GM19397 (cell line): ENCODE results near the gene IMPG1.

Experiments used
- ATAC-seq: cut with Tn5 transposase; IDR thresholded peaks from one replicate; pipeline ENCODE4 v1.9.1; 2021; ENCODE audit warnings: mild to moderate bottlenecking, moderate library complexity; ENCODE audit not compliant: unreplicated experiment

The IMPG1 gene

DNA sequence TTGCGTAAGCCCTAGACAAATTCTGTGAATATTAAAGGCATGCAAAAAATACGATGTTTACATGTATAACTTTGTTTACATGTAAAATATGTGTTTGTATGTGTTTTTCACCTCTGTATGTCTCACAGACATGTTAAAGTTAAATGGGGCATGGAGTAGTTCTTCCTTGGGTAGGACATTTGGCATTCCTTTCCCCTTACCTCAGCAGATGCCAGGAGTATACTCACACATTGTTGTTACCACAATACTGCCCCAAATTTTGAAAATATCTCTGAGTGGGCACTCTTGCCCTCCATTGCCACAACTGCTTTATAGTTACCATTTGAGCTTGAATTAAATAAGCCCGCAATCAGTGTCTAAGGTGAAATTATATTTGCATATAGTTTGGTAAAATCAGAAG is 175.9 kb downstream of the IMPG1 start:
- ATAC-seq: no peak

GRCh38 chr6:75893776-75894152 is 178.7 kb downstream of the IMPG1 start:
- no peak for ATAC-seq

DNA sequence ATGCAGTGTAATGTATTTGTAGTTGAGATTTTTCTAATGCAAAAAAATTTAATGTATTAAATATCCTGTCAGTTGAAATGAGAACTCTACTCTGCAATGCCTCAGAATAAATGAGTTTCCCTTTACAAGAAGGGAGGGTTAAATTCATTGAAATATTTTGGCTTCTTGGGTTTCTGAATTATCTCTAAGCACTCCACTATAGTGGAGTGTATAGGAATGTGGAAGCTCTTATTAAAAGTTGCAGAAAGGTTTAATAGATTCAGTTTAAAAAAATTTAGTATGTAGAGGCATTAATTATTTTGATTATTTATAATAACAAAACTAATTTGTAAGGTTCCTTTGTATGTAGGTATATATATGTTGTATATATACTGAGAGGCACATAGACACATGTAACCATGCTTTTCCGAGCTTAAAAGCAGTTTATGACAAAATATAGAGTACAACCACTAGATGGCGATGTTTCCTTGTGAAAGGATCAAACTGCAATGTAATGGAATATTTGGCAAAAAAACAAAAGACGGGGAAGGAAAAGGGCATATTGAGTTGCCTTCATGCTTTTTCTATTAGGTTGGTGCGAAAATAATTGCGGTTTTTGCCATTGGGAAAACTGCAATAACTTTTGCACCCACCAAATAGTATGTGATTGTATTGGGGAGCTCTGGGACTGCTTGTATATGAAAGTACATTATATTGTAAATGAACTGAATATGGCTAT is 179.2 kb downstream of the IMPG1 start:
- peak; percentile 67 for ATAC-seq

- ATAC-seq: no peak
Observed at GRCh38 chr6:75892384-75892783, 180.1 kb downstream of the IMPG1 start.

DNA sequence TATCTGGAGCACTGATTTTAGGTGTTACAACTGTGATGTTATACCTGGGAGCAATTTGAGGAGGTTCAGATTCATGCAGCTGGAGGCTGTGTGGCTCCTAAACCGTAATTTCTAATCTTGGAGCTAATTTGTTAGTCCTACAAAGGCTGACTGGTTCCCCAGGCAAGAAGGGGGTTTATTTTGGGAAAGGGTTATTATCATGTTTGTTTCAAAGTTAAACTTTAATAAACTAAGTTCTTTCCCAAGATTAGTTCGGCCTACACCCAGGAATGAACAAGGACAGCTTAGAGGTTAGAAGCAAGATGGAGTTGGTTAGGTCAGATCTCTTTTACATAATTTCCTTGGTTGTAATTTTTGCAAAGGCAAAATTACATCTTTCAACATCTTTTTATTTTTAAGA is 187.6 kb downstream of the IMPG1 start:
- no peak for ATAC-seq

DNA sequence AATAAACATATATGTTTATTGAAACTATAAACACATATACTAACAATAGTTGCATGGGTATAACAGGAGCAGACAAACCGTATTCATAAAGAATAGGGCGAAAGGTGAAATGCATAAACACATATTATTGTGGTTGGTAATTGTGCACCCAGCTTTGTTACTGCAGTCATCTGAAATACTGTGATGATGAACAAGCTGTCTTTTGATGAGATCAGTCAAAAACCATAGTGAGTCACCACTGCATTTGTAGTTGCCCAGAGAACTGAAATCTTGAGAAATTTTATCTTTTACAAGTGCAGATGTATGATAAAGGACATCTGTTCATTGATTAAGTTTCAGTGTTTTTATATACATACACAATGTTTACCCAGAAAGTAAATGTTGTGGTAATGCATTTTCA is 189.7 kb downstream of the IMPG1 start:
- ATAC-seq: no peak

DNA sequence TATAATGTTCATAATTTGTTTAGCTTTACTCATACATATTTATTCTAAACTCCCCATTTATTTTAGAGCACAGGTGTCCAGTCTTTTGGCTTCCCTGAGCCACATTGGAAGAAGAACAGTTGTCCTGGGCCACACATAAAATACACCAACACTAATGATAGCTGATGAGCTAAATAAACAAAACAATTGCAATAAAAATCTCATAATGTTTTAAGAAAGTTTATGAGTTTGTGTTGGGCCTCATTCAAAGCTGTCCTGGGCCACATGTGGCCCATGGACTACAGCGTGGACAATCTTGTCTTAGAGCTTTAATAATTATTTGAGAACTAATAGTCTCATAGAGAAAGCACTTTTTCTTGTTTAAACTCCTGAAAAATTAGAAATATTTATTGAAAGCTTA is 192.2 kb downstream of the IMPG1 start:
- ATAC-seq: no peak

- ATAC-seq: no peak
Observed at GRCh38 chr6:75876152-75876551, 196.3 kb downstream of the IMPG1 start.

DNA sequence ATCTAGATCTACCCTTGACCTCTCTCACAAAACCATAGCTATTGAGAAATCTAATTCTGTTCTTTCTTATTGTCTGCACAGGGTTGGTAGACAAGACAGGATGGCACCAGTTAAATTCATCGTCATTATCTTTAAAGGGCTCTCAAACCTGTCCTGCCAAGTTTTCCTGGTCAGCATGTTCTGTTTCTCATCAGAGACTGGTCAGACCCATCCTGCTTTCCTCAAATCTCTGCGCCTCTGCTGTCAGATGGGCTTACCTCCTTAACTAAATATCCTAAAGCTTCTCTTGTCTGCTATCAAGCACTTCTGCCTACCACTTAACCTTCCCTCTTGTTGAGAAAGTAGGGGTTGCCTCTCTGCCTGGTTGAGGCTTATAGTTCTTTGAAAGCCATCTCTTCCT is 198.2 kb downstream of the IMPG1 start:
- ATAC-seq: no peak
